K562 (cell line): Measurements from ENCODE around the gene NOL4L. TPM values are rescaled to one million over a fixed set of nuclear protein-coding genes. Genes with fewer than 3 reads are reported as not detected.

Source experiments
- ATAC-seq: fragments of 200-7000 bp; cut with Tn5 transposase; 3 replicates; pipeline ENCODE4 v1.9.1; 2020; ENCODE audit warnings: moderate library complexity
- BruUV-seq: library from RNA; stranded (reverse); fragments of 400-500 nt; replicated peaks from 2 replicates; lab custom pipeline; 2021; lab: Mats Ljungman, UMichigan
- CTCF ChIA-PET: fragments of 300-600 bp; formaldehyde crosslinking; extraction: SDS; loops from one replicate; lab custom pipeline; 2021; ENCODE audit warnings: low intra/inter-chr PET ratio; lab: Yijun Ruan, JAX
- POLR2A ChIA-PET: fragments of 300-600, 350-650 bp; sonication (Branson Sonifier 250); formaldehyde crosslinking; extraction: SDS; loops from one replicate; lab custom pipeline; 2021; ENCODE audit warnings: antibody characterized with exemption, inconsistent platforms; lab: Yijun Ruan, JAX
- DNase-seq, 4 experiments: peaks; one replicate each; pipeline versions ENCODE4 v3.0.0 to v3.0.0-alpha.2; 2011 to 2018; ENCODE audit warnings: low spot score in 3 of 4, mixed read lengths in 3 of 4; ENCODE audit errors: extremely low read depth in 1 of 4
- FAIRE-seq: peaks from 2 replicates; lab custom pipeline; 2011; peaks lifted over from hg19 to GRCh38; lab: Jason Lieb, UNC
- H2AFZ ChIP-seq: 2 replicates; pipeline ENCODE4 v1.6.0; 2011; ENCODE audit warnings: low read depth, low read length, control low read depth, inconsistent platforms
- H3K27ac ChIP-seq: fragments of 200-600 bp; 3 replicates; pipeline ENCODE4 v1.8.0; 2011; ENCODE audit warnings: low read depth, mild to moderate bottlenecking, control low read depth, inconsistent platforms, low read length, moderate library complexity, mixed read lengths; ENCODE audit errors: extremely low read depth
- H3K27me3 ChIP-seq, 2 experiments: fragments of 300-600 bp in 1 of 2; 2 replicates in 1 of 2; 3 replicates in 1 of 2; pipeline versions ENCODE4 v1.6.0 to v1.8.0; 2011; ENCODE audit warnings: inconsistent platforms in 2 of 2, low read length in 2 of 2, mild to moderate bottlenecking in 1 of 2, mixed read lengths in 1 of 2, moderate library complexity in 1 of 2; ENCODE audit not compliant: control insufficient read depth in 2 of 2, insufficient read depth in 2 of 2
- H3K36me3 ChIP-seq: fragments of 300-600 bp; 3 replicates; pipeline ENCODE4 v1.8.0; 2011; ENCODE audit warnings: mild to moderate bottlenecking, low read length, inconsistent platforms; ENCODE audit not compliant: control insufficient read depth, insufficient read depth
- H3K4me1 ChIP-seq, 2 experiments: fragments of 200-600 bp in 1 of 2; replicated peaks in 1 of 2; 2 replicates in 1 of 2; 3 replicates in 1 of 2; pipeline versions ENCODE4 v1.5.1 to v1.8.0; 2011; ENCODE audit warnings: inconsistent platforms in 2 of 2, low read length in 2 of 2, mild to moderate bottlenecking in 1 of 2, mixed read lengths in 1 of 2, moderate library complexity in 1 of 2; ENCODE audit not compliant: control insufficient read depth in 2 of 2, insufficient read depth in 2 of 2
- H3K4me2 ChIP-seq: 2 replicates; pipeline ENCODE4 v1.6.1; 2011; ENCODE audit warnings: low read length, control low read depth, inconsistent platforms, mixed read lengths; ENCODE audit not compliant: insufficient read depth
- H3K4me3 ChIP-seq: fragments of 200-600 bp; sonication (generic), shearing (Covaris generic); 2 replicates; pipeline ENCODE4 v1.5.1; 2016; ENCODE audit warnings: control low read depth, inconsistent platforms
- H3K79me2 ChIP-seq: fragments of 200-600 bp; 3 replicates; pipeline ENCODE4 v1.8.0; 2011; ENCODE audit warnings: low read length, inconsistent platforms; ENCODE audit not compliant: control insufficient read depth, insufficient read depth
- H3K9ac ChIP-seq, 2 experiments: 2 replicates each; pipeline versions ENCODE4 v1.6.0 to v1.6.1; 2011; ENCODE audit warnings: low read depth in 2 of 2, low read length in 2 of 2, control low read depth in 1 of 2, inconsistent platforms in 1 of 2, mild to moderate bottlenecking in 1 of 2, mixed read lengths in 1 of 2; ENCODE audit not compliant: insufficient read depth in 1 of 2
- H3K9me1 ChIP-seq: one replicate; pipeline ENCODE4 v1.6.0; 2011; ENCODE audit warnings: inconsistent platforms, mild to moderate bottlenecking, low read length, moderate library complexity; ENCODE audit not compliant: control insufficient read depth, insufficient read depth
- H3K9me3 ChIP-seq: replicated peaks from 2 replicates; pipeline ENCODE4 v1.5.1; 2011; ENCODE audit warnings: low read depth, low read length, inconsistent platforms; ENCODE audit not compliant: control insufficient read depth, insufficient read depth
- H4K20me1 ChIP-seq: replicated peaks from 2 replicates; pipeline ENCODE4 v1.6.1; 2011; ENCODE audit warnings: low read length, inconsistent platforms, mixed read lengths; ENCODE audit not compliant: control insufficient read depth, insufficient read depth
- CBX5 ChIP-seq: IDR thresholded peaks from 2 replicates; pipeline ENCODE4 v1.6.1; 2014; ENCODE audit warnings: low read depth, borderline replicate concordance
- DDX20 ChIP-seq: fragments of 450-650 bp; IDR thresholded peaks from 2 replicates; pipeline ENCODE4 v1.6.1; 2016; ENCODE audit warnings: missing genetic modification characterization, low read depth, mild to moderate bottlenecking, missing compliant biosample characterization, moderate library complexity
- DNMT1 ChIP-seq: fragments of 450-650 bp; IDR thresholded peaks from 2 replicates; pipeline ENCODE4 v1.6.1; 2016; ENCODE audit warnings: antibody characterized with exemption, mild to moderate bottlenecking
- ERF ChIP-seq: fragments of 450-650 bp; formaldehyde crosslinking; IDR thresholded peaks from 2 replicates; pipeline ENCODE4 v1.4.0; 2020; ENCODE audit warnings: mild to moderate bottlenecking, mixed read lengths
- GABPA ChIP-seq: fragments of 200-800 bp; sonication (Bioruptor generic); conservative IDR thresholded peaks from 2 replicates; pipeline ENCODE4 v1.6.1; 2016; ENCODE audit warnings: low read depth, missing genetic modification characterization, missing compliant biosample characterization
- GATAD2A ChIP-seq: fragments of 450-650 bp; IDR thresholded peaks from 2 replicates; pipeline ENCODE4 v1.6.1; 2017
- IRF2 ChIP-seq: sonication (generic); formaldehyde crosslinking; IDR thresholded peaks from 2 replicates; pipeline ENCODE4 v1.8.1; 2022; ENCODE audit warnings: mild to moderate bottlenecking, missing genetic modification reagents
- MEIS2 ChIP-seq: fragments of 450-650 bp; IDR thresholded peaks from 2 replicates; pipeline ENCODE4 v1.6.1; 2014; ENCODE audit warnings: mild to moderate bottlenecking; ENCODE audit not compliant: partially characterized antibody
- PTBP1 ChIP-seq: fragments of 200-400 bp; formaldehyde crosslinking; IDR thresholded peaks from 2 replicates; pipeline ENCODE4 v1.6.1; 2017; ENCODE audit warnings: low read depth, low read length
- PTTG1 ChIP-seq: fragments of 450-650 bp; IDR thresholded peaks from 2 replicates; pipeline ENCODE4 v1.6.1; 2016; ENCODE audit warnings: low read depth, mild to moderate bottlenecking, missing genetic modification characterization, missing compliant biosample characterization
- ZNF143 ChIP-seq: sonication (generic); formaldehyde crosslinking; IDR thresholded peaks from 2 replicates; pipeline ENCODE4 v1.9.0; 2022; ENCODE audit warnings: mild to moderate bottlenecking, missing genetic modification reagents
- ZNF507 ChIP-seq: conservative IDR thresholded peaks from 2 replicates; pipeline ENCODE4 v1.6.1; 2017; ENCODE audit warnings: missing genetic modification characterization, missing compliant biosample characterization
- ZNF77 ChIP-seq: fragments of 250-450 bp; sonication (Bioruptor Pico); IDR thresholded peaks from 2 replicates; pipeline ENCODE4 v1.5.0; 2020
- WGBS: fragments of 100-300 bp; shearing (Covaris generic); methylation state at CpG from one replicate; pipeline ENCODE4 v1.1.6; 2016; ENCODE audit warnings: low coverage, mixed read lengths; ENCODE audit not compliant: insufficient coverage; ENCODE audit errors: missing lambda C conversion rate; 5-methylcytosine and 5-hydroxymethylcytosine counted together
- in situ Hi-C: fragments of 300-500 bp; cut with MboI; formaldehyde crosslinking; loops from 4 replicates; pipeline ENCODE4 v1.15.0; 2018; ENCODE audit warnings: inconsistent platforms, mixed read lengths
- intact Hi-C: fragments of 100-400 bp; cut with micrococcal nuclease; formaldehyde crosslinking; loops from 2 replicates; pipeline ENCODE4 v1.14.2; 2022
- polyA plus RNA-seq, 8 experiments: library from polyadenylated mRNA; depleted of rRNA in 4 of 8; stranded (reverse) in 5 of 8; unstranded in 3 of 8; fragments of >200 nt; fragmentation: Nextera tagmentation in 2 of 8; fragmentation: Illumina TruSeq in 1 of 8; extraction: Ambion mirVana in 2 of 8; extraction: Trizol in 1 of 8; gene quantifications; 2 replicates each; pipeline versions ENCODE4 v1.2.1 to v1.2.3, GENCODE V29; 2011 to 2014; ENCODE audit warnings: inconsistent platforms in 1 of 8, missing spikeins in 1 of 8
- total RNA-seq, 7 experiments: library from RNA; depleted of rRNA in 6 of 7; stranded (reverse); fragments of >200 nt in 6 of 7; fragmentation: Illumina TruSeq in 2 of 7; extraction: Trizol in 2 of 7; gene quantifications; 2 replicates each; pipeline versions ENCODE4 v1.2.1 to v1.2.3, GENCODE V29; 2011 to 2021; ENCODE audit warnings: low replicate concordance in 1 of 7
- TF ChIP-seq, protein P1 (sequence below): fragments of 450-650 bp; IDR thresholded peaks from 2 replicates; pipeline ENCODE4 v1.7.1; 2018; ENCODE audit warnings: mild to moderate bottlenecking, low read depth; ENCODE audit not compliant: partially characterized antibody
- TF ChIP-seq, protein P2 (sequence below): sonication (generic); formaldehyde crosslinking; IDR thresholded peaks from 2 replicates; pipeline ENCODE4 v1.8.0; 2023; ENCODE audit warnings: mild to moderate bottlenecking, missing genetic modification reagents
- TF ChIP-seq, protein P3 (sequence below): sonication (generic); formaldehyde crosslinking; IDR thresholded peaks from 2 replicates; pipeline ENCODE4 v1.9.0; 2022; ENCODE audit warnings: mild to moderate bottlenecking, missing genetic modification reagents

Gene NOL4L
- total and polyA plus RNA-seq, 9 of the 15 experiments (the other 6 are each of a cell fraction or from before 2014, with no cell fraction given): 5.1 to 36.2 (median 13.6) TPM

DNA sequence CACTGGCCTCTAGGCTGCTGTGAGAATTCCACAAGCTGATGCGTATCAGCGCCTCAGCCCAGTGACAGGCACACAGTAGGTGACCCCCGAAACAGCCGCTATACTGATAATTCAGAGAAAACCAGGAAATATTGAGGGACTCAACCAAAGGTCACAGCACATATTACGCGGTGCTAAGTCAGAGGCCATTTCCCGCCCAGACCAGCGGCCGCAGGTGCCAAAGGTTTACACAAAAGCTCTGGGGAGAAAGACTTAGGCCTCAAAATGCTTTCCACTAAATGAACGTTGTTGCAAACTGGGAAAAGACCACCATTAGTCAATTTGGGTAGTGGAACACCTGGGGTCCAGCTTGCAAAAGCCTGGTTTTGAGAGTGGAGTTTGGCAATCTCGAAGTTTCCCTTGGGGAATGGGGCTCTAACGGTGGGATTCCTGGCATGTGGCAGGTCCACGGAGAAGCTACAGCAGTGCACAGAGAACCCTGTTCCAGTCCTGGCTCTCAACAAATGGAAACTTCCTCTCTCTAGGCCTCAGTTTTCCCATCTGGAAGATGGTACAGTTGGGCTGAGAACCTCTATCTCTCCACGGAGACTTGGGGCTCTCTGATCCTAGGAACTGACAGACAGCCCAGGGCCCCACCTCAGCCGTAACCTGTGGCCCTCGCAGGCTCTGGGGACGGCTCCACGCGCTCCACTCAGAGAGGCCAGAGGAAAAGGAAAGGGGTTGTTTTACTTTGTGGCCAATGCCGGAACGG is 4.7 kb downstream of the NOL4L start (continued):
- TF ChIP-seq, protein P1, sequence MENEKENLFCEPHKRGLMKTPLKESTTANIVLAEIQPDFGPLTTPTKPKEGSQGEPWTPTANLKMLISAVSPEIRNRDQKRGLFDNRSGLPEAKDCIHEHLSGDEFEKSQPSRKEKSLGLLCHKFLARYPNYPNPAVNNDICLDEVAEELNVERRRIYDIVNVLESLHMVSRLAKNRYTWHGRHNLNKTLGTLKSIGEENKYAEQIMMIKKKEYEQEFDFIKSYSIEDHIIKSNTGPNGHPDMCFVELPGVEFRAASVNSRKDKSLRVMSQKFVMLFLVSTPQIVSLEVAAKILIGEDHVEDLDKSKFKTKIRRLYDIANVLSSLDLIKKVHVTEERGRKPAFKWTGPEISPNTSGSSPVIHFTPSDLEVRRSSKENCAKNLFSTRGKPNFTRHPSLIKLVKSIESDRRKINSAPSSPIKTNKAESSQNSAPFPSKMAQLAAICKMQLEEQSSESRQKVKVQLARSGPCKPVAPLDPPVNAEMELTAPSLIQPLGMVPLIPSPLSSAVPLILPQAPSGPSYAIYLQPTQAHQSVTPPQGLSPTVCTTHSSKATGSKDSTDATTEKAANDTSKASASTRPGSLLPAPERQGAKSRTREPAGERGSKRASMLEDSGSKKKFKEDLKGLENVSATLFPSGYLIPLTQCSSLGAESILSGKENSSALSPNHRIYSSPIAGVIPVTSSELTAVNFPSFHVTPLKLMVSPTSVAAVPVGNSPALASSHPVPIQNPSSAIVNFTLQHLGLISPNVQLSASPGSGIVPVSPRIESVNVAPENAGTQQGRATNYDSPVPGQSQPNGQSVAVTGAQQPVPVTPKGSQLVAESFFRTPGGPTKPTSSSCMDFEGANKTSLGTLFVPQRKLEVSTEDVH: no peak
- TF ChIP-seq GABPA (tag) (no peak), GATAD2A (no peak)
- TF ChIP-seq, all 486 proteins: peak for 21

GRCh38 chr20:32578840-32579390 is 6.2 kb downstream of the NOL4L start:
- Histone ChIP-seq H3K4me3 (no peak overlapping the region), H3K9ac (peak overlapping the region in 1 of 2 experiments; percentile 18; a peak in 2 of 4 replicates), H3K36me3 (peaks cover 11% of the 10 kb centered on the region; the same call in 2 of the 3 replicates), H3K9me3 (no peaks in the 10 kb centered on the region), H3K9me1 (no peaks in the 10 kb centered on the region), H3K79me2 (peaks cover 91% of the 10 kb centered on the region), H2AFZ (no peak overlapping the region), H3K27me3 (no peaks in the 10 kb centered on the region), H3K4me1 (peaks cover 72 to 82% of the 10 kb centered on the region in 2 experiments), H4K20me1 (no peaks in the 10 kb centered on the region; the same call in 1 of the 2 replicates), H3K27ac (no peak overlapping the region), H3K4me2 (no peak overlapping the region)
- no TSS peak for BruUV-seq
- in situ Hi-C loops (no loop called here), intact Hi-C loops (no loop called here)
- ATAC-seq: no peak
- CTCF ChIA-PET: no interaction called here
- WGBS: 92% methylated on average over 12 of the region's 12 CpGs
- no peak for DNase-seq
- POLR2A ChIA-PET: interaction anchor here (0.5 to 1.2 kb wide), 4 partner anchors 10 to 220 kb away, joined by 3 to 4 read pairs (median 3); no protein-coding TSS in a partner anchor
- FAIRE-seq: no peak
- TF ChIP-seq MEIS2 (no peak), PTTG1 (tag) (no peak), ERF (CRISPR knock-in tag) (no peak), ZNF77 (CRISPR knock-in tag) (no peak), ZNF507 (no peak), DNMT1 (no peak), PTBP1 (no peak), IRF2 (0 out of 2 replicates have a peak, but pooled peaks have one; percentile 45), ZNF143 (CRISPR knock-in tag) (0 out of 2 replicates have a peak, but pooled peaks have one; percentile 15), CBX5 (no peak), DDX20 (tag) (no peak)
- TF ChIP-seq, protein P2, sequence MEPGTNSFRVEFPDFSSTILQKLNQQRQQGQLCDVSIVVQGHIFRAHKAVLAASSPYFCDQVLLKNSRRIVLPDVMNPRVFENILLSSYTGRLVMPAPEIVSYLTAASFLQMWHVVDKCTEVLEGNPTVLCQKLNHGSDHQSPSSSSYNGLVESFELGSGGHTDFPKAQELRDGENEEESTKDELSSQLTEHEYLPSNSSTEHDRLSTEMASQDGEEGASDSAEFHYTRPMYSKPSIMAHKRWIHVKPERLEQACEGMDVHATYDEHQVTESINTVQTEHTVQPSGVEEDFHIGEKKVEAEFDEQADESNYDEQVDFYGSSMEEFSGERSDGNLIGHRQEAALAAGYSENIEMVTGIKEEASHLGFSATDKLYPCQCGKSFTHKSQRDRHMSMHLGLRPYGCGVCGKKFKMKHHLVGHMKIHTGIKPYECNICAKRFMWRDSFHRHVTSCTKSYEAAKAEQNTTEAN (CRISPR knock-in tag): no peak
- TF ChIP-seq, protein P3, sequence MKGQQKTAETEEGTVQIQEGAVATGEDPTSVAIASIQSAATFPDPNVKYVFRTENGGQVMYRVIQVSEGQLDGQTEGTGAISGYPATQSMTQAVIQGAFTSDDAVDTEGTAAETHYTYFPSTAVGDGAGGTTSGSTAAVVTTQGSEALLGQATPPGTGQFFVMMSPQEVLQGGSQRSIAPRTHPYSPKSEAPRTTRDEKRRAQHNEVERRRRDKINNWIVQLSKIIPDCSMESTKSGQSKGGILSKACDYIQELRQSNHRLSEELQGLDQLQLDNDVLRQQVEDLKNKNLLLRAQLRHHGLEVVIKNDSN (CRISPR knock-in tag): no peak
